Measurements from ENCODE around the gene EIF3A. TPM values are rescaled to one million over a fixed set of nuclear protein-coding genes. Genes with fewer than 3 reads are reported as not detected.
"Not testable (repeated sequence)": the region's sequence is repeated elsewhere in the genome, so short reads cannot be mapped to it uniquely, and the experiment has no call there.

The EIF3A gene
- total RNA-seq, 1 donor from 2014 or later: 148 TPM

DNA sequence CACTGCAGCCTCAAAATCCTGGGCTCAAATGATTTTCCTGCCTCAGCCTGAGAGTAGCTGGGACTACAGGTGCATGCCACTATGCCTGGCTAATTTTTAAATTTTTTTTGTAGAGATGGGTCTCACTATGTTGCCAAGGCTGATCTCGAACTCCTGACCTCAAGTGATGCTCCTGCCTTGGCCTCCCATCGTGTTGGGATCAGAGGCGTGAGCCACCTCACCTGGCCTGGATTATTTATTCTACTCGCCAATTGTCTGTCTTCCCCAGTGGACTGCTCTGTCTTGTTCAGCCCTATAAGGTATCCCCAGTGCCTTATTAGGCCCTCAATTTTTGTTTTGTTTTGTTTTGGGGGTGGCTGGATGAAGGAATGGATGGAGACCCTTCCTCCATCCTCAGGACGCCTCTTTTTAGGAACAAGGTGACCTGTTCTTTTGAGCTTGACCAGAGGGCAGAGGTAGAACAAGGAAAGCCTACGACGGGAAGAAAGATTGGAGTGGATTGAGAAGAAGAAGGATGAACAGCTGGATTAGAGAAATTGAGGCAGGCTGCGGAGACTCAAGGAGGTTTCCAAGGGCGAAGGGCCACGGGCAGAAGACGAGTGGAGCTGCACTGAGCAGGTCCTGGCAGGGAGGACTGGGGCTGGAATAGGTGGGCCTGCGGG lies 22.8 kb upstream of the EIF3A start:
- intact Hi-C loops (cut with micrococcal nuclease): loop anchor here (1.0 to 10.0 kb wide), 3 partner anchors 71 to 791 kb away; partner anchors contain the start of gene SEC23IP

DNA sequence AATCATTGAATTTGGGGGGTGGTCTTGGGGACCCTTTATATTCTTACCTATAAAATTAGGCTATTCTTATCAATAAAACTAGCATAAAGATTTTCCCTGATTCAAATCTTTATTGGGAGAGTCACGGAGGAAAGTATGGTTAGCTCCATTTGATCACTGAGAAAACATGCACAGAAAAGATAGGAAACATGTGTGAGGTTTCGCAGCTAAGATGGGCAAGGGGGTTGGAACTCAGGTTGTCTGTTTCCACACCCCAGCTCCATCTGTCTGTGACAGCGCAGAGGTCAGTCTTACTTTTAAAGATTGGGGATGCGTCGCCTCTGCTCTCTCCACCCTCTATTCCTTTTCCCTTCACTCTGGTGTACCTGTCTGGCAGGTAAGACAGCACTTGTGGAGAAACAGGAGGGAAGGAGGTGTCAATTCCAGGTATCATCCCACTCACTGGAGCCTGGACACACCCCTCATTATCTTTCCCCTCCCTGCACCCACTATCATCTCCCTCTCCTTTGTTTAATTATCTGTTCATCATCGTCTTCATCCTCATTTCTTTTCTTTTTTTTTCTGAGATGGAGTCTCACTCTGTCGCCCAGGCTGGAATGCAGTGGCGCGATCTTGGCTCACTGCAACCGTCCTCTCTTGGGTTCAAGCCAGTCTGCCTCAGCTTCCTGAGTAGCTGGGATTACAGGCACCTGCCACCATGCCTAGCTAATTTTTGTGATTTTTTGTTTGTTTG lies 20.9 kb upstream of the EIF3A start:
- intact Hi-C loops (cut with micrococcal nuclease): loop anchor here (5.0 to 10.0 kb wide), 2 partner anchors 344 to 793 kb away; partner anchors contain the start of gene SEC23IP

GRCh38 chr10:119100434-119101238 lies 20.0 kb upstream of the EIF3A start:
- intact Hi-C loops (cut with micrococcal nuclease): loop anchor here (5.0 to 10.0 kb wide), 2 partner anchors 343 to 794 kb away; partner anchors contain the start of gene SEC23IP

GRCh38 chr10:119098576-119098975 lies 18.0 kb upstream of the EIF3A start:
- intact Hi-C loops (cut with micrococcal nuclease): no loop called here

- intact Hi-C loops (cut with micrococcal nuclease): not testable (repeated sequence)
Observed at GRCh38 chr10:119096641-119097415, 16.2 kb upstream of the EIF3A start.

- intact Hi-C loops (cut with micrococcal nuclease): no loop called here
Observed at GRCh38 chr10:119095640-119096039, 15.0 kb upstream of the EIF3A start.

DNA sequence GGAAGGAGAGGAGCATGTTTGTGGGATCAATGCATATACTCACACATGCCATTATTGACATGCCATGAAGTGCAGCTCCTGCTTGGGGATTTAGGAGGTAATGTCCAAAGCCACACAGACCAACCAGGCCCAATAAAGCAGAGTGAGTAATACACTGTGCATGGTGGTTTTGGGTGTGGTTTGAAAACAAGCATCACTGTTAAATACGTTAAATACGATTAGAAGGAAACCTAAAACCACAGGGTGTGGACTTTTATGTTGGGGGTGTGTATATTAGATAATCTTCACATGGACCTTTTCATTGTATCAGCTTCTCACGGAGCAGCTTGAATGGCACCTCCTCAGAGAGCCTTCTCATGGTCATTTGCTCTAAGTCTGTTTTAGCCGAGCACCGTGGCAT lies 10.4 kb upstream of the EIF3A start:
- intact Hi-C loops (cut with micrococcal nuclease): loop anchor here (1.0 kb wide), 2 partner anchors 11 to 13 kb away; partner anchors contain the start of genes DENND10 and EIF3A

DNA sequence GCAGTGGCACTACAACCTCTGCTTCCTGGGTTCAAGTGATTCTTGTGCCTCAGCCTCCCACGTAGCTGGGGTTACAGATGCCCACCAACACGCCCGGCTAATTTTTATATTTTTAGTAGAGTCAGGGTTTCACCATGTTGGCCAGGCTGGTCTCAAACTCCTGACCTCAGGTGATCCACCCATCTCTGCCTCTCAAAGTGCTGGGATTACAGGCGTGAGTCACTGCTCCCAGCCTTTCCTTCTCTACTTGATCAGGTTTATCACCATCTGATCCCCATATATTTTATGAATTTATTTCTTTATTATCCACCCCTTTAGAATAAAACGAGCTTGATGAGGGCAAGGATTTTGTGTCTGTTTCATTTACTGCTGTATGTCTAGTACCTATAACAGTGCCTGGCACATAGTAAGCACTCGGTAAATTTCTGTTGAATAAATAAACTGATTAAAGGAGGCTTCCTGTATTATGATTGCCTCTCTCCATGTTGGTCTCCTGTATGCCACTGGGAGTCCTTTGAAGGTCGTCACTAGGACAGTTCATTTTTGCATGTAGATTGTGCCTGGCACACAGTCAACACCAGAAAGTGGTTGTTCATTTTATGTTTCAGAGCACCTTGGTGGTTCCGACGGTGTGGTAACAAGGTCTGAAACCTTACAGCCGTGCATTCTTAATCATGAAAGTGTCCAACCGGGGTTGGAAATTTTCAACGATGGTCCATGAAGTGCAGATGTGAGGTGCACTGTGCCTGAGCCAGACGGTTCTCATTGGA lies 9.6 kb upstream of the EIF3A start:
- intact Hi-C loops (cut with micrococcal nuclease): no loop called here

GRCh38 chr10:119087271-119087882 lies 6.8 kb upstream of the EIF3A start:
- intact Hi-C loops (cut with micrococcal nuclease): no loop called here

- intact Hi-C loops (cut with micrococcal nuclease): no loop called here
Observed at GRCh38 chr10:119084896-119085295, 4.3 kb upstream of the EIF3A start.

DNA sequence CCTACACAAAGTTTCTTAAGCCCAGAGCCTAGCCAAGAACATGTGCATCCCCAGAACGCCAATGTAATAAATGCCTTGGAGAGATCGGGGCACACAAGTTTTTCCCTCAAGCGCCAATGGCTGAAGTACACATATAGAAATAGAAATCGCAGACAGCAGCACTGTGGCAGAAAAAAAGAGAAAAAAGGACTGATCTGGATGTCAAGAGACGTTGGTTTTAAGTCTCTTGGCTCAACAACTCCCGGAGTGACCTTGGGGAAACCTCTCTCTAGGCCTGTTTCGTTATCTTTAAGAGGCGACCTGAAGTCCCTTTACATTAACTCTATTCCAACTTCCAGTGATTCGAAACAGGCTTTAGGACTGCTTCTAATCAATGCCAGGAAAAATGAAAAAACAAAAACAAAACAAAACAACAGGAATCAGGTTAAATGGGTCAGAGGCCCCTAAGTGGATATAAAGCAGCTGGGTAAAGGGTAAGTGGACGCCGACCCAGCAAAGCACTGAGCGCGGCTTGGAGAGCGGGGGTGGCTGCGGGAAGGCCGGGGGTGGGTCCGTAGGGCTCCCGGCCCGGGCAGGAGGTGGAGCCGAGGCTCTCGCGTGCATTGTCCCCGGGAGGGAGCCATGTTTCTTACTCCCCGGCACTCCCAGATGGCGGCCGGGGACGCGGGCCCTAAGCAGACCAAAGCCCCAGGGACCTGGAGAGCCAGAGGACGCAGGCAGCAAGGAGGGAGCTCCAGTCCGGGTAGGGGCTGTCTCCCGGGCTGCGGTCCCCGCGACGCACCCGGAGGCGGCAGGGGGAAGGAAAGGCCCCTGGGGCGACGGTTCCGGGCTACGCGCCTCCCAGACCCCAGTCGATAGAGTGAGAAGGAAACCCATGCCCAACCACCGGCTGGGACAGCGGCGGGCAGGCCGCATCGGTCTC lies 757 bp downstream of the EIF3A start:
- intact Hi-C loops (cut with micrococcal nuclease): loop anchor here (1.0 to 2.0 kb wide), 16 partner anchors 11 to 812 kb away; partner anchors contain the start of genes DENND10, GRK5, MCMBP and PRDX3

DNA sequence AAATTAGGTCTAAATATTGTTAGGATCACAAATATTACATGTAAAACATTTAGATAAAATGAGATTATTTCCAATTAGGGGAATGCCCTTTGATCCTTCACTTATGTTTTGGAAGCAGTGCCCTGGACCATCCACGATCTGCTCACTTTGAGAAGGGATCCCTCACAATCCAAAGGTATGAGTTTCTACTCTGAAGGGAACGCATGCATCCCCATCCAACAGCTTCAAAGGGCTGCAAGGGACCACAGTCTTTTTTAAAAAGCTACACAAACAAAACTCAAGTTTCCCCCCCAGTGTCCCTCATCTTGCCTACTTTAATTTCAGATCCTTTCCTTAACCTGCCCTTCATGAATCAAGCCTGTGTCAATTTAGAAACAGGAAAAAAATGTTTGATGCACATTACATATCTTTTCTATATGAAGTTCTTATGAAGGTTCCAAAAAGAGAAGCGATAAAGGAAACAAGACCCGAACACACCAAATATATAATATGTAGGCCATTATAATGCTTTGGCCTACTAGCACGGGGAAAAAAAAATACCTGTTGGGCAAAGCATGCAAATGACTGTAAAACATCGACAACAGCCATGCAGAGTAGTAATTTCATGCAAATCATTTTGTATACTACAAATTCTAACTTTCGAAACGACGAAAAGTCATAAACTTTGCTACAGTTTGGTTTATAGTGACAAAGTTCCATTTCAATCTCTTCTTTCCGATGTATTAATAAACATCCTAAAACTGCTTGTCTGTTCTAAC lies 2.0 kb downstream of the EIF3A start:
- intact Hi-C loops (cut with micrococcal nuclease): no loop called here

- intact Hi-C loops (cut with micrococcal nuclease): no loop called here
Observed at GRCh38 chr10:119073584-119073983, 7.0 kb downstream of the EIF3A start.

DNA sequence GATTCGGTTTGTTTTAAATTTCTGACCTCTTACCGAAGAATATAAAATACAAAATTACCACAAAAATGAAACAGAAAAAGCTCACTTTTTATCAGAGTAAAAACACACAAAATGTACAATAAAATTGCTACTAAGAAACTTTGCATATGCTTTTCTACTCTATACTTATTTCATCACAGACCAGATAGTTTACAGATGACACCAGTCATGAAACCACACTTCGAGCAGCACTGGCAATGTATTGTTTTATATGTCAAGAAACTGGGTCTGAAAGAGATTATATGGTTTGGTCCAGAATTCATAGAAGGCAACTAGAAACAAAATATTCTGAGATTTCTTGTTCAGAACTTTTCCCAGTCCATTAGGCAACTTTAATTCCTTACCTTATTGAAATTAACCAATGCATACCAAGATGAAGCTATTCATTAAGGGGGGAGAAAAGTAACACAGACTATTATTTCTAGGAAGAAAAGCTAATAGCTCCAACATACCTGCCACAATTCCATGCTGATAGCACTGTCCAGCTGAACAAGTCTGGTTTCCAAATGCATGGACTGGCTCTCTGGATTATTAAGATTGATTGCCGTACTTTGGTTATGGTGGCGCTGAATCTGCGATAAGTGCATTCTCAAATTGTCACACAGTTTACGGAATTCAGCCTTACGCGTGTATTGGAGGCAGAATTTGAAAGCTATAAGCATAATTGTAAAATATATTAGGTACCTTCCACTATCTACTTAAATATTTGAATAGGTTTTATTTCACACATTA lies 10.0 kb downstream of the EIF3A start:
- intact Hi-C loops (cut with micrococcal nuclease): no loop called here

GRCh38 chr10:119061926-119062325 lies 18.7 kb downstream of the EIF3A start:
- intact Hi-C loops (cut with micrococcal nuclease): no loop called here

DNA sequence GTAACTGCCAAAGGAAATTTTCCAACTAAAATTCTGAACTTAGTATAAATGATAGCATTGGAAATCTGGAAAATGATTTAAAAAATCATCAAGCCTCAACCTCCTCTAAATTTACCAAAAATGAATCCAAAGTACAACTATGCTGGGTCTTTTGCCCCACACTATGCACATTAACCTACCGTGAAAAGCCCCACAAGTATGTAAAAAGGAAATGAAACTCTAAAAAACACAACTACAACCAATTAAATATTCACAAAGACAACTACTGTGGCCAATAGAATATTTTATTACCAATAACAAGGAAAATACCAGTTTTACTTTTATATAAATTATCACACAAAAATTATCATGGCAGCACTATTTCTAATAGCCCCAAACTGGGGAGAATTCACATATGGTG lies 19.3 kb downstream of the EIF3A start:
- intact Hi-C loops (cut with micrococcal nuclease): no loop called here

DNA sequence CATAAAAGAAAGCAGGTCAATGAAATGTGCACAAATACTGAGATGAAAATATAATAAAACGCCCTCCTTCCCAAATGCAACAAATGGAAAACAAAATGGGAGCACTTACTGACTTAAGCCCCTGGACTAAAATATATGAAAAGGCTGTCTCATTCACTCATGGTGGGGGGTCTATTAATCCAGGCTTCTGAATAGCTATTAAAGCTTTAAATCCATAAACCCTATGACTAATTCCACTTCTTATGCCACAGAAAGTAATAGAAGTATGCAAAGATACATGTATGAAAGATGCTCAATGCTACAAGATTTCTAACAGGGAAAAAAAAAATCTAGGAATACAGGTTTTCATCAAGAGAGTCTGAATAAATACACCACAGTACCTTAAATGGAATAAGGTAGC lies 20.5 kb downstream of the EIF3A start:
- intact Hi-C loops (cut with micrococcal nuclease): no loop called here
